ACHN (cell line): ENCODE data around the gene SEC22B.
"Not testable (repeated sequence)": the region's sequence is repeated elsewhere in the genome, so short reads cannot be mapped to it uniquely, and the experiment has no call there.

Experiments used
- DNase-seq: peaks from one replicate; pipeline ENCODE4 v3.0.0-alpha.2; 2015
- in situ Hi-C: cut with HindIII; loops from 2 replicates; pipeline ENCODE4 v1.10.0; 2017; ENCODE audit warnings: low sequenced_read_pairs, low pct_ligation_motif_present, low pct_unique_long_range_greater_than_20kb

SEC22B gene

DNA sequence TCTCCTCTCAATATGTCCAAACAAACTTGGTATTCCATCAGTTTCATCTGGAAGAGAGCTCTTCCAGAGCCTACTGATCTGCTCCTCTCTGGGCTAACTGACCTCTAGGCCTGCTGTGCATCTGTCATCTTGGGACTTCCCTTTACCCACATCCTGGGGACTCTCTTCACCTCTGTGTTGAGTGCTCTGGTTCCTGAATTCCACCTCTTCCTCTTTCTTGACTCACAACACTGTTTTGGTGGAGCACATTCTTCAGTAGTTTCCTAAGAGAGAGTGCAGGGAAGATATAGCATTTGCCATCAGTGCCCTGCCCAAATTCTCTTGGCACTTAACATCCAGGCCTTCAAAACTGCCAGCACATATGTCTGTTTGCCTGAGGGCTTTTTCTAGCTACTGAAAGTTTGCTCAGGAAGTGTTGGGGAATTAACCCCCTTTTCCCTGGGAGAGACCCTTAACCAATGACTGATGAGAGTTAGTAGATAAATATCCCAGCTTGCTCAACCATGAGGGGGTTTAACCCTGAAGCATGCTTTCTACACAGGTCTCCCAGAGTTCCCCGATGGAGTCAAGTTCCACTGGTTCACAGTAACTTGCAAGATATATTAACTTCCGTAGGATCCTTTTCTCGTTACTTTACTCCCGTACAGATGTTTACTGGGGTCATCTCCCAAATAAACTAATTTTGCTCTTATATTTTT, 52.4 kb downstream of the SEC22B start:
- in situ Hi-C loops, DNase-seq: not testable (repeated sequence)

DNA sequence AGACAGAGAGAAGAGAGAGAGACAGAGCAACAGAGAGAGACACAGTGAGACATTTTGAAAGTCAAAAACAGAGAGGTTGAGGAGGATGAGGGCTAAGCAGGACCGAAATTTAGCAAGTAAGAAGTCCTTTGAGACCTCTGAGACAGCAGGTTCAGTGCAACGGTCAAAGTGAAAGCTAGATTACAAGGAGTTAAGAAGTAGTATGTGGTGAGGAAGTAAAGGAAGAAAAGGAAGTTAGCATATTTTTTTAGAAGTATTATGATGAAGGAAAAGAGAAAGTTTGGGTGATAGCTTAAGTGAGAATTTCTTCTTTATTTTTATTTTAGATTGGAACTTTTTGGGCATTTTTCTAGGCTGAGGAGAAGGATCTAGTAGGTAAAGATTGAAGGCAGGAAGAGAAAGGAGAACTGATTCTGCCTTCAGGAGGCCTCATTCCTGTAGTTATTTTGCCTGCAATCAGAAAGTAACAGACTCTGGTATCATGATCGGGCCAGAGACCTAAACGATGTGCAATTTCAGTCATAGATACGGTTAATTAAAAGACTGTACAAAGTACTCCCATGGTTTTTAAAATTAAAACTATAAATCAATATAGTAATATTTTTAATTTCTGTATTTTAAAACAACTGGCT, 53.9 kb downstream of the SEC22B start:
- in situ Hi-C loops, DNase-seq: not testable (repeated sequence)

DNA sequence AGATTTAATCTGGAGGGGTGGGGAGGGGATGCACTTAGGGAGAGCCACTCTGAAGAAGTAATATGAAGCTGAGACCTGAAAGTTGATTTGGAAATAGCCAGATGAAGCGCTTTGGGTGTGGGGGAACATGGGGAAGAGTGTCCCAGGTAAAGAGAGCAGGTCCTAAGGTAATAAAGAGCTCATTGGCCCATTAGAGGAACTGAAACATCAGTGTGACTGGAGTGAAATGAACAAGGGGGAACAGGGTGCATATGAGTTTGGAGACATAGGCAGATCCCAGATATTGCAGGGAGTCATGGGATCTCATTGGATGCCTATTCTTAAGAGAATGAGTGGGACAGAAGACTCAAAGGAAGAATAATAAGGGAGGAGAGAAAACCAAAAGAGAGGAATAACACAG, 54.5 kb downstream of the SEC22B start:
- DNase-seq, in situ Hi-C loops: not testable (repeated sequence)

DNA sequence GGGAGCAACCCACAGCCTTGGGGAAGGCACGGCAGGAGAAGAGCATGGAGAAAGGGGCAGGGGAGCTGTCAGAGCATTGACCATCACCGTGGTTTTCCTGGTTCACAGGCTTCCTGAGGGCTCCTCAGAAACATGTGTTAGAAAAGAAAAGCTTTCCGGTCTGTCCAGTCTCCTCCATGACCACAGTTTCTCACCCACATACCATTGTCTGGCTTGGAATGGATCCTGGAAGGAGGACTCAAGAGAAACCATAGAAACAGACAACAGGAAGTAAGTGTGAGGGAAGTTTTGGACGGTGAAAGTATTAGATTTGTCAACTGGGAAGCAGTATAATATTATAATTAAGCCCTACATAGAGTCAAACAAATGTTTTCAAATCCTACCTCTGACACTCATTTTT, 55.8 kb downstream of the SEC22B start:
- in situ Hi-C loops, DNase-seq: not testable (repeated sequence)

DNA sequence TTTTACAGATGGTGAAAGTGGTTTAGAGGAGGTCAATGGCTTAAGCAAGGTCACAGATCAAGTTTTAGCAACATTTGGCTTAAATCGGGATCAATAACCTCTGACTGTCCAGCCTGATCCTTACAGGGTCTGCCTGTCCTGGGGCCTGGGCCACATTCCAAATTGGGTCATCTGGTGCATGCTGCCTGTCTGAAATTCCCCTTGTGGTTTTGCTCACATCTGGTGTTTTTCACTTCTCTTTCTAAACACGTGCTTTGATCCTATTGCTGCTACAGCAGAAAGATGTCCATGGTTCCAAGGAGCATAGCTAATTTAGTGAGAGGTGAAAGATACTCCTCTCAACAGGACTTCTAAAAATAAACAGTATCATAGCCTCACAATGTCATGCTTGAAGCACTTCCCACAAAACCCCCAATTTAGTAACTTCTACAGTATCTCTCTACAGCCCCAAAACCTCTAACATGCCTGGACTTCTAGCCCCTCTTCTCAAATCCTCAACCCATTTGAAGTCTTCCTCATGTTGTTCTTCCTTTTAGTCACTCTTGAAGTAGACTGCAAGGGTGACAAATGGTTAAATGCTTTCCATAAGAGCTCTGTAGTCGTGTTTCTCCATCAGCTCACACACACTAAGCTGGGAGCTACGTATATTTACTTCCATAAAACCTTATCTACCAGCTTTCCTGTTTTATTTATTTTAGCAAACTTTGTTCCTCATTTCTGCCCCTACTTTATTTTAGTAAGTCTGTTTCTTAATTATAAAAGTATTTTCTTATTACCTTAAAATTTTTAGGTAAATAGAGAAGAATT, 58.7 kb downstream of the SEC22B start:
- in situ Hi-C loops, DNase-seq: not testable (repeated sequence)

DNA sequence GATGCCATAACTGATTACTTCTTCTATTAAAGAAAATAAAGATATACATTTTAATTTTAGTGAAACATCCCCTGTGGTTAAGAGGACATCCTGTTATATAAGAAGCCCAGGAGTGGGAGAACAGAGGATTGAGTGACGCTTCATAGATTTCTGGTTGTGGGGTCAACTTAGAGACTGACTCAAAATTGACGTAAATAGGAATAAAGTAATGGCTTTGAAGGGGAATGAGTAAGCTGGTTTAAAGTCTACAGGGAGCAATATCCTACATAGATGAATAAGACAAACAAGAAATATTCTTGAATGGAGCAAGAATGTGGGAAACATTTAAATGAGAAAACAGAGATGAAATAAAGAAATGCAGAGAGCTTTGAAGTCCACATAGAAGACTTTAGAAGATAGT, 60.2 kb downstream of the SEC22B start:
- DNase-seq, in situ Hi-C loops: not testable (repeated sequence)

DNA sequence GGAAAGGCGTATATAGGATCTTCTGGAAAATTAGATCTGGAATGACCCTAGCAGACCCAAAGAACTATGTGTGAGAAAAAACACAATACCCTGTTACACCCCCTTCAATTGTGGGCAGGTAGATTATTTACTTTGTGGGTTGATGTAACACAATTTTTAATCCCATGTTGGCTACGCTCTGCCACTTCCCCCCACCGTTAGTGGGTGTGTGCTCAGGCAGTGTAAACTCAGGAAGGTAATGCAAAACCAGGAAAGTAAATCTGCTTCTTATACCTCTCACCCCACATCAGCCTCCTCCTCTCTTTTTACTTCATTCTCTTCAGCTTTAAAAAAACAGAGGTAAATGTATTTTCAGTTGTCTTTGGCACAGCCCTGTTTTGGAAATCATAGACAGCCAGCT, 63.2 kb downstream of the SEC22B start:
- DNase-seq, in situ Hi-C loops: not testable (repeated sequence)

DNA sequence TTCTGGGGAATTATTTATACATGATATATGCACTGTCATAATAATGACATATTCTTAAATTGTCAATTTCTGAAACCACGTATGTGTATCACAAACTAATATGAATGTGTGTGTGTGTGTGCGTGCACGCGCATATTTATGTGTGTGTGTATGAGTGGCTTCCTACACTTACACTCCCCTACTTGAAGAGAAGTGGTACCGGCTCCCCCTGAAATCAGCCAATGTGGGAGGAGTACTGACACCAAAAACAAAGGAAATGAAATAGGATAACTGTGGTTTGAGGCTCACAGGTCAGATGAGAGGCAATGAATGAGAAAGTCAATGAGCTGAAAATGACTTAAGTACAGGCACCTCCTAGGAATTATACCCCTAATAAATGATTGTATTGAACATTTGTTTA, 64.1 kb downstream of the SEC22B start:
- DNase-seq, in situ Hi-C loops: not testable (repeated sequence)

DNA sequence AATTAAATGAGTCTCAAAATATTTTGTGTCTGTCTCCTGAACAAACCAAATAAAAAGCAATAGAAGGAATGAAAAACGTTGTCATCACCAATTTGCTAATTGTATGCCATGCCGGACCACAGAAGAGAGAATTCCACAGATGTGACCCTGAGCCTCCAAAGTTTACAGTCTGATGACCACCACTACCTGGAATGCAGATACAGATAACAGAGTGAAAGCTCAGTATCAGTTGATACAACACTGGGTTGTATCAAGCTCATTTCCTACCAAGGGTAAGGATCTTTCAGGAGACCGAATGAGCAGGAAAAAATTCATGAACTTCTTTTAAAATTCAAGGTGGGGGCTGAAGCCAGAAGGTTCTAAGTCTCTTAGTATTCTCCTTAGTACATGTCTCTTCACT, 64.5 kb downstream of the SEC22B start:
- DNase-seq, in situ Hi-C loops: not testable (repeated sequence)

DNA sequence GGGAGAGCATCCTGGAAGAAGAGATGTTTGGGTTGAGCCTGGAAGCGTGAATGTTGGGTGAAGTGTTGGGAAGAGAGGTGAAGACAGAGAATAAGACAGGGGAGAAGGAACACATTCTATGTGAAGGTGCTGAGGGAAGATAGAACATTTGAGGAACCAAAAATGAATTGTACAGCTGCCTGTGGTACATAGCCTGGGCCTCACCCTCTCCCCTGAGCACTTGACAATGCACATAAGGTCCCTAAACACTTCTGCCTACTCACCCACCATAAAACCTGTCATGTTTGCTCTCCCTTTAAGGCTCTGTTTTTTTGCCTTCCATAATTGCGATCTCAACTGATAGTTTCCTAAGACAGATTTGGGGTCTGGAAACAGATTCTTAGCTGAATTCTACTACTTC, 65.3 kb downstream of the SEC22B start:
- DNase-seq, in situ Hi-C loops: not testable (repeated sequence)

DNA sequence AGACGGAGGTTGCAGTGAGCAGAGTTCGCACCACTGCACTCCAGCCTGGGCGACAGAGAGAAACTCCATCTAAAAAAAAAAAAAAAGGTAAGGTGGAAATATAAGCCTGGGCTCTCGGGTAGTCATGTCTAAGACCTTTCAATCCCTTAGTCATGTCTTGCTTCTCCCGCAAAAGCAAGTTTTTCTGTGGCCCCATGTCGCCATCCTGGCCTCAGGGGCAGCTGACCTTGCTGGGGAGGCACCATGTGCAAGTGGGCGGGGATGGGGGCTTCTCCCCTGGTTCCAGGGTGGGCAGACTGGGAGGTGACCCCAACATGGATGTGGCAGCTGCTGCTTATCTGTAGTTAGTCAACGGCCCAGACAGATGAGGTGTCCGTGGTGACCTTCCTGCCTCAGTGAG, 66.7 kb downstream of the SEC22B start:
- DNase-seq, in situ Hi-C loops: not testable (repeated sequence)

DNA sequence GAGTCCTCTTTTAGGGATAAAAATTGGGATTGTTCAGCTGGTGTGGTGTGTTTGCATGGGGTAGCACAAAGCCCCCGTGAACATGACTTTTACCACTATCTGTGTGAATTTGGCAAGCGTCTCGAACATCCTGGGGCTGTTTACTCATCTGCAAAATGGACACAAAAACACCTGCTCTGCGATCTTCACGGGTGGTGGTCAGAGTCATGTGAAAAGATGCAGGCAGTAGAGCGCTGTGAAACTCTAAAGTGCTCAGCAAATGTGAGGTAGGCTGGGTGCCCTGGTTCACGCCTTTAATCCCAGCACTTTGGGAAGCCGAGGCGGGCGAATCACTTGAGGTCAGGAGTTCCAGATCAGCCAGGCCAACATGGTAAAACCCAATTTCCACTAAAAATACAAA, 67.1 kb downstream of the SEC22B start:
- DNase-seq, in situ Hi-C loops: not testable (repeated sequence)

DNA sequence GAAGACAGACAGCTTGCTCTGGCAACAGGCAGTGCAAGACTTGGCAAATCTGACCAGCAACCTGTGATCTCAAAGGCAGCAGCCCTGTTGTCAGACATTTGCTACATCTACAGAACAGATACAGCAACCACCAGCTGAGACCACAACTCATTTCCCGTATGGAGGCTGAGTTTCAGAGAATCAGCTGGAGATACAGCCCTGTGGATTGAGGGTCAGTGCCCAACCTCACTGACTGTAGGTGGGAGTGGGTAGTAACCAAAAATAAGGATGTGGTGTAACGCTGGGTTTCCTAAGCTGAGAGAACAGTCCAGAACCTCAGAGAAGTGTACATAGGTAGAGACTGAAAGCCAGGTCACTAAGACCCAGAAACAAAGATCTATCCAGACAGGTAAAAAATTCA, 71.0 kb downstream of the SEC22B start:
- DNase-seq, in situ Hi-C loops: not testable (repeated sequence)

DNA sequence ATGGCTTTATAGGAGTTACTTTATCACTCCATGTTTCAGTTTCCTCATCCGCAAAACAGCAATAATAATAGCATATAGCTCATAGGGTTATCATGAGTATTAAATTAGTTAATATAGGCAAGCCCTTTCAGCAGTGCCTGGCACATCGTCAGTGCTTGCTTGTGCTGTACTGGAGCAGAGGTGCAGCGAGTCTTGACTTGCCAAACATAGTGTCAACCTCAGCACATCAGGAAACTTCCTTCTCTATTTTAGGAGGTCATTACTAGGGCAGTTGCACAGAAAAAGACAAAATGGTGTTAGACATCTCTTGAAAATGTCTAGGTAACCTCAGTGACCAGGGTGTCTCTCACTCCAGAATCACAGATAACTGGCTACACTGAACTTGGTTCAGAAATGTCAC, 72.6 kb downstream of the SEC22B start:
- in situ Hi-C loops, DNase-seq: not testable (repeated sequence)

DNA sequence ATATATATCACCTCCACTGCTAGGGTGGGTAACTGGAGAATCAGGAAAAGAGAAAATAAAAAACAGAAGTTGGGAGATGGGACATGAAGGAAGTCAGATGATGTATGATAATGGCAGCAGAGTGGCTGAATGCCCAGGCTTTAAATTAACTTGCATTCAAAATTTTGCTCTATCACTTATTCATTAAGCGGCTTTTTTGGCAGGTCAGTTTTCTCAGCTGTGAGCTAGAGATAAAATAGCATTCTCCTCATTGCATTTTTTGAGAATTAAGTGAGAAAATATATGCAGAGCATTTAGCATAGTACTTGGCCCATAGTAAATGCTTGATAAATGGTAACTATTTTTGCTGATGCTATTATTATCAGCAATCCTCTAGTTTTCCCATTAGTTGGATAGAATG, 74.7 kb downstream of the SEC22B start:
- in situ Hi-C loops, DNase-seq: not testable (repeated sequence)
